Kidney capillary endothelial cell (primary cell): ENCODE results near the gene STOML1.
A peak's percentile ranks its signal among the peaks of the same experiment; 100 is the strongest.

ENCODE experiments used
- DNase-seq: peaks from one replicate; pipeline ENCODE4 v3.0.0-alpha.2; 2018; ENCODE audit warnings: low spot score

STOML1 gene

GRCh38 chr15:74019734-74020133 lies 27.6 kb upstream of the STOML1 start:
- no peak for DNase-seq

- no peak for DNase-seq
These were observed 21.3 kb upstream of the STOML1 start for GRCh38 chr15:74013374-74013894.

GRCh38 chr15:74011610-74012009 lies 19.5 kb upstream of the STOML1 start:
- peak; percentile 39 for DNase-seq

GRCh38 chr15:74010929-74011540 lies 18.9 kb upstream of the STOML1 start:
- DNase-seq: peak; percentile 10

- no peak for DNase-seq
These were observed 16.8 kb upstream of the STOML1 start for GRCh38 chr15:74008901-74009300.

- peak; percentile 20 for DNase-seq
These were observed 15.8 kb upstream of the STOML1 start for GRCh38 chr15:74007820-74008371.

GRCh38 chr15:74006774-74007639 lies 14.9 kb upstream of the STOML1 start:
- no peak for DNase-seq

GRCh38 chr15:73997986-73998385 lies 5.9 kb upstream of the STOML1 start:
- DNase-seq: no peak

- DNase-seq: peak; percentile 51
These were observed 4.8 kb upstream of the STOML1 start for GRCh38 chr15:73996939-73997338.

- no peak for DNase-seq
These were observed 4.2 kb upstream of the STOML1 start for GRCh38 chr15:73996267-73996666.

GRCh38 chr15:73994912-73995622 lies 3.0 kb upstream of the STOML1 start:
- no peak for DNase-seq

- peak; percentile 93 for DNase-seq
These were observed 2.4 kb upstream of the STOML1 start, which contains the start of gene PML for GRCh38 chr15:73994413-73994883. TSS of gene PML (plus strand) at chr15:73994716. CDS start at chr15:73994813, 97 bp downstream.

GRCh38 chr15:73993211-73993994 lies 1.3 kb upstream of the STOML1 start:
- DNase-seq: no peak

- no peak for DNase-seq
These were observed 451 bp upstream of the STOML1 start for GRCh38 chr15:73992594-73992898.

- DNase-seq: peak; percentile 22
These were observed 835 bp downstream of the STOML1 start for GRCh38 chr15:73991260-73991659.

GRCh38 chr15:73990250-73991005 lies 1.7 kb downstream of the STOML1 start:
- no peak for DNase-seq

- DNase-seq: peak; percentile 72
These were observed 2.9 kb downstream of the STOML1 start for GRCh38 chr15:73989001-73989798.

GRCh38 chr15:73988445-73988969 lies 3.6 kb downstream of the STOML1 start:
- no peak for DNase-seq

- no peak for DNase-seq
These were observed 4.2 kb downstream of the STOML1 start for GRCh38 chr15:73987681-73988444.
